ENCODE data around the gene C1orf21. TPM values are rescaled to one million over a fixed set of nuclear protein-coding genes. Genes with fewer than 3 reads are reported as not detected.

C1orf21 gene
- total and polyA plus RNA-seq, 2 of the 4 experiments (the other 2 are of a cell fraction), result 6.4 to 9.9 TPM

DNA sequence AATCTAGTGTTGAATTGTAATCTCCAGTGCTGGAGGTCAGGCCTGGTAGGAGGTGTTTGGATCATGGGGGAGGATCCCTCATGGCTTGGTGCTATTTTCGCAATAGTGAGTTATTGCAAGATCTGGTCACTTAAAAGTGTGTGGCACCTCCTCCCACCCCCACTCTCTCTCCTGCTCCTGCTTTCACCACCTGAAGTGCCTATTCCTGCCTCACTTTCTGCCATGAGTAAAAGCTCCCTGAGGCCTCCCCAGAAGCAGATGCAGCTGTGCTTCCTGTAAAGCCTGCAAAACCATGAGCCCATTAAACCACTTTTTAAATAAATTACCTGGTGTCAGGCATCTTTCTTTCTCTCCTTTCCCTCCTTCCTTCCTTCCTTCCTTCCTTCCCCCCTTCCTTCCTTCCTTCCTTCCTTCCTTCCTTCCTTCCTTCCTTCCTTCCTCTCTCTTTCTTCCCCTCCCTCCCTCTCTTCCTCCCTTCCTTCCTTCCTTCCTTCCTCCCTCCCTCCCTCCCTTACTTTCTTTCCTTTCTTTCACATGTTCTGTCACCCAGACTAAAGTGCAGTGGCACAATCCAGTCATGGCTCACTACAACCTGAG, 172.4 kb downstream of the C1orf21 start:
- Histone ChIP-seq H3K9me3 (ENCODE audit: control insufficient read depth, insufficient read depth, low read length) (no peaks in the 10 kb centered on the region), H2AK9ac (replicated peaks; ENCODE audit: low read depth, low read length, poor library complexity) (no peak overlapping the region), H4K5ac (ENCODE audit: low read depth, low read length) (no peak overlapping the region), H2BK120ac (ENCODE audit: low read depth, low read length) (no peak overlapping the region), H3K9ac (ENCODE audit: low read depth, low read length) (no peak overlapping the region), H3K14ac (replicated peaks; ENCODE audit: low read depth, low read length) (no peak overlapping the region), H3K36me3 (ENCODE audit: control insufficient read depth, insufficient read depth, low read length) (no peaks in the 10 kb centered on the region), H4K20me1 (ENCODE audit: insufficient read depth, low read length) (no peaks in the 10 kb centered on the region), H2BK20ac (ENCODE audit: low read depth, low read length) (no peak overlapping the region), H2AFZ (replicated peaks; ENCODE audit: low read length, poor library complexity) (no peak overlapping the region), H3K4me1 (ENCODE audit: control insufficient read depth, insufficient read depth, low read length) (peaks cover 3% of the 10 kb centered on the region; the same call in 1 of the 2 replicates), H2BK15ac (ENCODE audit: low read depth, low read length) (no peak overlapping the region), H3K9me1 (ENCODE audit: insufficient read depth, low read length) (no peaks in the 10 kb centered on the region; the same call in 1 of the 2 replicates), H3K79me1 (ENCODE audit: low read depth in 1 of 2, low read length in 2 of 2) (no peaks in the 10 kb centered on the region), H2BK5ac (ENCODE audit: low read depth, low read length, poor library complexity, severe bottlenecking) (no peak overlapping the region), H3K27ac (ENCODE audit: insufficient read depth, low read length) (no peak overlapping the region), H3K18ac (ENCODE audit: low read depth, low read length) (no peak overlapping the region), H3K4ac (ENCODE audit: low read depth, low read length) (no peak overlapping the region), H3K4me2 (ENCODE audit: low read depth, low read length) (no peak overlapping the region), H3K23ac (ENCODE audit: low read depth, low read length) (no peak overlapping the region), H3K27me3 (ENCODE audit: control insufficient read depth, insufficient read depth, low read length) (no peaks in the 10 kb centered on the region), H3K56ac (ENCODE audit: extremely low read depth, insufficient read depth, low read length) (no peak overlapping the region), H4K91ac (ENCODE audit: insufficient read depth, low read depth, low read length) (no peak overlapping the region), H4K8ac (ENCODE audit: low read depth in 2 of 2, low read length in 2 of 2) (no peak overlapping the region), H3K4me3 (ENCODE audit: insufficient read depth, low read depth, low read length) (no peak overlapping the region), H2AK5ac (ENCODE audit: low read depth, low read length) (no peak overlapping the region)
- dilution Hi-C loops (cut with HindIII; ENCODE audit: low sequenced_read_pairs, unreplicated experiment) (no loop called here), intact Hi-C loops (cut with micrococcal nuclease) (no loop called here), in situ Hi-C loops (cut with MboI; ENCODE audit: low sequenced_read_pairs) (loop anchor here (25.0 kb wide), 1 partner anchor 472 kb away; no protein-coding TSS in a partner anchor)
- no CpG with 5 or more reads among the region's 1 CpG for WGBS, 2 experiments (ENCODE audit: extremely low coverage in 2 of 2, insufficient read length in 1 of 2)
- ATAC-seq (ENCODE audit: low read depth) (no peak), DNase-seq (no peak)
- TF ChIP-seq SMC3 (IDR thresholded peaks at IDR 0.05; ENCODE audit: low read depth, low read length), result no peak
- no peak for TF ChIP-seq MAZ (IDR thresholded peaks at IDR 0.05; ENCODE audit: borderline replicate concordance, low read depth, low read length)
- TF ChIP-seq, protein P1, sequence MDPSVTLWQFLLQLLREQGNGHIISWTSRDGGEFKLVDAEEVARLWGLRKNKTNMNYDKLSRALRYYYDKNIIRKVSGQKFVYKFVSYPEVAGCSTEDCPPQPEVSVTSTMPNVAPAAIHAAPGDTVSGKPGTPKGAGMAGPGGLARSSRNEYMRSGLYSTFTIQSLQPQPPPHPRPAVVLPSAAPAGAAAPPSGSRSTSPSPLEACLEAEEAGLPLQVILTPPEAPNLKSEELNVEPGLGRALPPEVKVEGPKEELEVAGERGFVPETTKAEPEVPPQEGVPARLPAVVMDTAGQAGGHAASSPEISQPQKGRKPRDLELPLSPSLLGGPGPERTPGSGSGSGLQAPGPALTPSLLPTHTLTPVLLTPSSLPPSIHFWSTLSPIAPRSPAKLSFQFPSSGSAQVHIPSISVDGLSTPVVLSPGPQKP (IDR thresholded peaks at IDR 0.05; ENCODE audit: borderline replicate concordance, low read depth, low read length), result no peak
- TF ChIP-seq, protein P2, sequence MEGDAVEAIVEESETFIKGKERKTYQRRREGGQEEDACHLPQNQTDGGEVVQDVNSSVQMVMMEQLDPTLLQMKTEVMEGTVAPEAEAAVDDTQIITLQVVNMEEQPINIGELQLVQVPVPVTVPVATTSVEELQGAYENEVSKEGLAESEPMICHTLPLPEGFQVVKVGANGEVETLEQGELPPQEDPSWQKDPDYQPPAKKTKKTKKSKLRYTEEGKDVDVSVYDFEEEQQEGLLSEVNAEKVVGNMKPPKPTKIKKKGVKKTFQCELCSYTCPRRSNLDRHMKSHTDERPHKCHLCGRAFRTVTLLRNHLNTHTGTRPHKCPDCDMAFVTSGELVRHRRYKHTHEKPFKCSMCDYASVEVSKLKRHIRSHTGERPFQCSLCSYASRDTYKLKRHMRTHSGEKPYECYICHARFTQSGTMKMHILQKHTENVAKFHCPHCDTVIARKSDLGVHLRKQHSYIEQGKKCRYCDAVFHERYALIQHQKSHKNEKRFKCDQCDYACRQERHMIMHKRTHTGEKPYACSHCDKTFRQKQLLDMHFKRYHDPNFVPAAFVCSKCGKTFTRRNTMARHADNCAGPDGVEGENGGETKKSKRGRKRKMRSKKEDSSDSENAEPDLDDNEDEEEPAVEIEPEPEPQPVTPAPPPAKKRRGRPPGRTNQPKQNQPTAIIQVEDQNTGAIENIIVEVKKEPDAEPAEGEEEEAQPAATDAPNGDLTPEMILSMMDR (conservative IDR thresholded peaks at IDR 0.05; ENCODE audit: low read depth, low read length), result no peak
- TF ChIP-seq POLR2A (IDR thresholded peaks at IDR 0.05; ENCODE audit: low read depth, low read length), result no peak
- no TSS peak for BruUV-seq (replicated peaks)
- POLR2A ChIA-PET (ENCODE audit: unreplicated experiment), result no interaction called here
- CTCF ChIA-PET, result interaction anchor here (0.6 kb wide), 1 partner anchor 16 kb away, joined by 3 read pairs; no protein-coding TSS in a partner anchor
